Retinal pigment epithelial cell (primary cell): ENCODE data around the gene GEMIN5.
A peak's percentile ranks its signal among the peaks of the same experiment; 100 is the strongest.

ENCODE experiments used
- DNase-seq: peaks from one replicate; pipeline ENCODE4 v3.0.0-alpha.2; 2010; ENCODE audit warnings: low read depth
- H3K4me3 ChIP-seq: 2 replicates; pipeline ENCODE4 v1.5.1; 2011; ENCODE audit warnings: mild to moderate bottlenecking, low read length, control low read depth, moderate library complexity
- CTCF ChIP-seq: conservative IDR thresholded peaks from 2 replicates; pipeline ENCODE4 v1.5.1; 2011; ENCODE audit warnings: low read depth, low read length, control low read depth, inconsistent platforms

The GEMIN5 gene

GRCh38 chr5:154863291-154864080, 74.5 kb downstream of the GEMIN5 start:
- no peak overlapping the region for H3K4me3 ChIP-seq
- no peak for DNase-seq
- TF ChIP-seq CTCF, result no peak

GRCh38 chr5:154862766-154863165, 75.2 kb downstream of the GEMIN5 start:
- no peak overlapping the region for H3K4me3 ChIP-seq
- no peak for TF ChIP-seq CTCF
- no peak for DNase-seq

GRCh38 chr5:154861946-154862345, 76.1 kb downstream of the GEMIN5 start:
- DNase-seq, result no peak
- H3K4me3 ChIP-seq, result no peak overlapping the region
- TF ChIP-seq CTCF, result no peak

GRCh38 chr5:154860765-154861164, 77.2 kb downstream of the GEMIN5 start:
- no peak for TF ChIP-seq CTCF
- no peak for DNase-seq
- no peak overlapping the region for H3K4me3 ChIP-seq

- DNase-seq, result no peak
- peak overlapping the region; percentile 92 for H3K4me3 ChIP-seq
- no peak for TF ChIP-seq CTCF
Measured at GRCh38 chr5:154860123-154860522, 77.9 kb downstream of the GEMIN5 start.

GRCh38 chr5:154858972-154859871, 78.8 kb downstream of the GEMIN5 start:
- DNase-seq, result no peak
- peak overlapping the region; percentile 92 for H3K4me3 ChIP-seq
- TF ChIP-seq CTCF, result no peak
